Neural progenitor cell (in vitro differentiated cells): Measurements from ENCODE around the gene DYNLT1. TPM values are rescaled to one million over a fixed set of nuclear protein-coding genes. Genes with fewer than 3 reads are reported as not detected.

Experiments
- DNase-seq: peaks from one replicate; pipeline ENCODE4 v3.0.0-alpha.2; 2016; ENCODE audit warnings: low spot score
- H2AFZ ChIP-seq: fragments of 200-600 bp; sonication (generic); replicated peaks from 2 replicates; pipeline ENCODE4 v1.6.1; 2016; ENCODE audit warnings: antibody characterized with exemption
- H3F3A ChIP-seq: fragments of 200-600 bp; sonication (generic); 2 replicates; pipeline ENCODE4 v1.6.1; 2016; ENCODE audit warnings: antibody characterized with exemption, low read depth
- H3K27ac ChIP-seq: fragments of 200-600 bp; sonication (generic); 2 replicates; pipeline ENCODE4 v1.5.1; 2016; ENCODE audit warnings: mild to moderate bottlenecking
- H3K27me3 ChIP-seq: fragments of 200-600 bp; sonication (generic); 2 replicates; pipeline ENCODE4 v1.6.1; 2016; ENCODE audit warnings: mild to moderate bottlenecking, moderate library complexity
- H3K36me3 ChIP-seq: fragments of 200-600 bp; sonication (generic); 2 replicates; pipeline ENCODE4 v1.5.1; 2016
- H3K4me1 ChIP-seq: fragments of 200-600 bp; sonication (generic); 2 replicates; pipeline ENCODE4 v1.6.1; 2016; ENCODE audit warnings: mixed run types
- H3K4me2 ChIP-seq: fragments of 200-600 bp; sonication (generic); 2 replicates; pipeline ENCODE4 v1.6.1; 2016
- H3K4me3 ChIP-seq: fragments of 200-600 bp; sonication (generic); 2 replicates; pipeline ENCODE4 v1.5.1; 2016
- H3K79me2 ChIP-seq: fragments of 200-600 bp; sonication (generic); 2 replicates; pipeline ENCODE4 v1.6.1; 2016; ENCODE audit warnings: low read depth
- H3K9ac ChIP-seq: fragments of 200-600 bp; sonication (generic); 2 replicates; pipeline ENCODE4 v1.6.1; 2016
- H3K9me3 ChIP-seq: fragments of 200-600 bp; sonication (generic); 2 replicates; pipeline ENCODE4 v1.5.1; 2016; ENCODE audit warnings: low read depth
- H4K20me1 ChIP-seq: fragments of 200-600 bp; sonication (generic); 2 replicates; pipeline ENCODE4 v1.6.1; 2016; ENCODE audit warnings: low read depth
- H3K27ac Mint-ChIP-seq: 3 replicates; pipeline ENCODE4 v1.8.0; 2021; ENCODE audit warnings: mixed read lengths
- H3K27me3 Mint-ChIP-seq: 2 replicates; pipeline ENCODE4 v1.8.0; 2022; ENCODE audit warnings: low read depth, mild to moderate bottlenecking, inconsistent platforms, moderate library complexity, mixed read lengths; ENCODE audit not compliant: insufficient read depth
- H3K36me3 Mint-ChIP-seq: 3 replicates; pipeline ENCODE4 v1.8.0; 2021; ENCODE audit warnings: mixed read lengths
- H3K4me1 Mint-ChIP-seq: 3 replicates; pipeline ENCODE4 v1.8.0; 2021; ENCODE audit warnings: mixed read lengths
- H3K4me3 Mint-ChIP-seq: 3 replicates; pipeline ENCODE4 v1.8.0; 2021; ENCODE audit warnings: mild to moderate bottlenecking, moderate library complexity, mixed read lengths
- H3K9me3 Mint-ChIP-seq: 3 replicates; pipeline ENCODE4 v1.8.0; 2020; ENCODE audit warnings: mixed read lengths
- EZH2 ChIP-seq: fragments of 200-600 bp; sonication (generic); IDR thresholded peaks from 2 replicates; pipeline ENCODE4 v1.6.1; 2017; ENCODE audit warnings: antibody characterized with exemption, mild to moderate bottlenecking, moderate library complexity
- EZH2phosphoT487 ChIP-seq: fragments of 200-600 bp; sonication (generic); IDR thresholded peaks from 2 replicates; pipeline ENCODE4 v1.6.1; 2017; ENCODE audit warnings: antibody characterized with exemption
- total RNA-seq: library from RNA; depleted of rRNA; stranded (reverse); fragments of >200 nt; gene quantifications from 2 replicates; pipeline ENCODE4 v1.2.3, GENCODE V29; 2015; ENCODE audit warnings: low replicate concordance
- TF ChIP-seq, protein P1 (sequence below): fragments of 200-600 bp; sonication (generic); IDR thresholded peaks from 2 replicates; pipeline ENCODE4 v1.5.1; 2017; ENCODE audit warnings: antibody characterized with exemption, mild to moderate bottlenecking

Gene DYNLT1
- total RNA-seq, 1 donor from 2014 or later, result 82.8 TPM

DNA sequence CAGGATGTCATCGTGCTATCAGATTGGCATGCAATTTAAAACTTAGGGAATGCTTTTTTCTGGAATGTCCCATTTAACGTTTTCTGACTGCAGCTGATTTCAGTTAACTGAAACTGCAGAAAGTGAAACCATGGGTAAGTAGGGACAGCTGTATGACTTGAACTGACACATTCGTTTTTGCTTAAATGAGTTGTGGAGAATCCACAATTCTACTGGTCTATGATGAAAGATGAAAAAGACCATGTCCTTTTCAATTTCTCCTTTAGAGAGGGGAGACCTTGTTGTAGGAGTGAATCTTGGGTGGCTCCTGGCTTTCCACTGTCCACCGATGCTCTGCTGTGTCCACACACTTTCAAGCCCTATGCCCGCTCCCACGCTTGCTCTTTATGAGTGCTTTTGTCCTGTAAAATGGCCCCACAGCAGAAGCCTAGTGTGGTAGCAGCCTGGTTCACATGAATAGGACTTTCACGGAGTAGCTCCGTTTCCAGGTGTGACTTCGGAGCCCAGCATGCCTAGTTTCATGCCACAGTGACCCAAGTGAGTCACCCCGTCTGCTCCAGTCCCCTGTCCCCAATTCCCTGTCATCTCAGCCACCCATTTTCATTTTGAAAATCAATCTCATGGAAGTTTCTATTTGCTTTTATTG lies 21.9 kb downstream of the DYNLT1 start:
- no peak for DNase-seq
- Mint-ChIP-seq H3K27ac (no peak overlapping the region), H3K4me3 (no peak overlapping the region), H3K27me3 (peaks cover 6% of the 10 kb centered on the region), H3K36me3 (peaks cover 41% of the 10 kb centered on the region), H3K4me1 (peaks cover 4% of the 10 kb centered on the region), H3K9me3 (peaks cover 4% of the 10 kb centered on the region)
- H3K27me3 ChIP-seq, result no peaks in the 10 kb centered on the region
- no peak overlapping the region for H2AFZ ChIP-seq
- no peaks in the 10 kb centered on the region for H3K9me3 ChIP-seq
- H3K9ac ChIP-seq, result no peak overlapping the region
- H3K4me1 ChIP-seq, result no peaks in the 10 kb centered on the region
- H3K36me3 ChIP-seq, result no peaks in the 10 kb centered on the region
- H3F3A ChIP-seq, result no peaks in the 10 kb centered on the region
- H3K79me2 ChIP-seq, result no peaks in the 10 kb centered on the region
- no peaks in the 10 kb centered on the region for H4K20me1 ChIP-seq
- H3K27ac ChIP-seq, result no peak overlapping the region
- H3K4me3 ChIP-seq, result no peak overlapping the region
- TF ChIP-seq, protein P1, sequence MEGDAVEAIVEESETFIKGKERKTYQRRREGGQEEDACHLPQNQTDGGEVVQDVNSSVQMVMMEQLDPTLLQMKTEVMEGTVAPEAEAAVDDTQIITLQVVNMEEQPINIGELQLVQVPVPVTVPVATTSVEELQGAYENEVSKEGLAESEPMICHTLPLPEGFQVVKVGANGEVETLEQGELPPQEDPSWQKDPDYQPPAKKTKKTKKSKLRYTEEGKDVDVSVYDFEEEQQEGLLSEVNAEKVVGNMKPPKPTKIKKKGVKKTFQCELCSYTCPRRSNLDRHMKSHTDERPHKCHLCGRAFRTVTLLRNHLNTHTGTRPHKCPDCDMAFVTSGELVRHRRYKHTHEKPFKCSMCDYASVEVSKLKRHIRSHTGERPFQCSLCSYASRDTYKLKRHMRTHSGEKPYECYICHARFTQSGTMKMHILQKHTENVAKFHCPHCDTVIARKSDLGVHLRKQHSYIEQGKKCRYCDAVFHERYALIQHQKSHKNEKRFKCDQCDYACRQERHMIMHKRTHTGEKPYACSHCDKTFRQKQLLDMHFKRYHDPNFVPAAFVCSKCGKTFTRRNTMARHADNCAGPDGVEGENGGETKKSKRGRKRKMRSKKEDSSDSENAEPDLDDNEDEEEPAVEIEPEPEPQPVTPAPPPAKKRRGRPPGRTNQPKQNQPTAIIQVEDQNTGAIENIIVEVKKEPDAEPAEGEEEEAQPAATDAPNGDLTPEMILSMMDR, result no peak
- TF ChIP-seq EZH2 (no peak), EZH2phosphoT487 (no peak)
- H3K4me2 ChIP-seq, result no peak overlapping the region

DNA sequence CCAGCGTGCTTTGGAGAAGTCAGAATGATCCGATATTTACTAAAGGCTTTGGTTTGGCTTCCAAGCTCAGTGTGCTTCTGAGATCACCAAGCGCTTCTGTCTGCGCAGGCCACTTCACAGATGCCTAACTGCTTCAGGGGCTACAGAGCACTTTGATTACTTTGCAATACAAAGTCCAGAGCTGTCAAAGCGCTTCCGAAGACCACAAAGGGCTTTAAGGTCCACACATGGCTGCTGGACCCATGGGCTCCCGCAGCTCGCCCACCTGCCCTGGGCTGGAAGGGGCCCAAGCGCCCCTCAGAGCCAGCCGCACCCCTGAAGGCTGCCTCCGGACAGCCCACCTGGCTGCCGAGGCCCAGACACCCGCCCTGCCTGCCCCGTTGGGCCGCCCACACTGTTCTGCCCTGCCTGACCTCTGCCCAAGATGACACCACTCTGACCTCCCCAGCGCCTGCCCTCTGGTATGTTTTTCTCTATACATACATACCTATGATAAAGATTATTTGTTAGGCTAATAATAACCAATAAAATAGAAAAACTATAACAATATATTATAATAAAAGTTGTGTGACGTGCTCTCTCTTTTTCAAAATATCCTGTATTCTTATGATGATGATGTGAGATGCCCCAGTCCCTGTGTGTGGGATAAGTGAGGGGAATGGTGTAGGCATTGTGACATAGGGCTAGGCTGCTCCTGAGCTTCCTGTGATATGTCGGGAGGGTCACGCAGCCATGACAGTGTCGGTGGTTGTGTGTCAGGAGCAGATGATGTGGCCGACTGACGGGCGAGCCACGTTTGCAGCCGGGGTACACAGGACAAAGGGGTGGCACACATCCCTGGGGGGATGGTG lies 22.6 kb downstream of the DYNLT1 start:
- Histone ChIP-seq H3K79me2 (no peaks in the 10 kb centered on the region), H3K4me3 (no peak overlapping the region), H3K9me3 (no peaks in the 10 kb centered on the region), H3K9ac (no peak overlapping the region), H3K27ac (no peak overlapping the region), H3K4me1 (no peaks in the 10 kb centered on the region), H4K20me1 (no peaks in the 10 kb centered on the region), H3K27me3 (no peaks in the 10 kb centered on the region), H3K36me3 (no peaks in the 10 kb centered on the region), H3F3A (no peaks in the 10 kb centered on the region), H3K4me2 (no peak overlapping the region), H2AFZ (no peak overlapping the region)
- H3K27me3 Mint-ChIP-seq, result peaks cover 6% of the 10 kb centered on the region
- no peak overlapping the region for H3K27ac Mint-ChIP-seq
- H3K9me3 Mint-ChIP-seq, result peaks cover 7% of the 10 kb centered on the region
- H3K4me3 Mint-ChIP-seq, result no peak overlapping the region
- TF ChIP-seq EZH2phosphoT487, result no peak
- TF ChIP-seq EZH2, result no peak
- TF ChIP-seq, protein P1, result no peak
- peaks cover 43% of the 10 kb centered on the region for H3K36me3 Mint-ChIP-seq
- DNase-seq, result no peak
- no peaks in the 10 kb centered on the region for H3K4me1 Mint-ChIP-seq

DNA sequence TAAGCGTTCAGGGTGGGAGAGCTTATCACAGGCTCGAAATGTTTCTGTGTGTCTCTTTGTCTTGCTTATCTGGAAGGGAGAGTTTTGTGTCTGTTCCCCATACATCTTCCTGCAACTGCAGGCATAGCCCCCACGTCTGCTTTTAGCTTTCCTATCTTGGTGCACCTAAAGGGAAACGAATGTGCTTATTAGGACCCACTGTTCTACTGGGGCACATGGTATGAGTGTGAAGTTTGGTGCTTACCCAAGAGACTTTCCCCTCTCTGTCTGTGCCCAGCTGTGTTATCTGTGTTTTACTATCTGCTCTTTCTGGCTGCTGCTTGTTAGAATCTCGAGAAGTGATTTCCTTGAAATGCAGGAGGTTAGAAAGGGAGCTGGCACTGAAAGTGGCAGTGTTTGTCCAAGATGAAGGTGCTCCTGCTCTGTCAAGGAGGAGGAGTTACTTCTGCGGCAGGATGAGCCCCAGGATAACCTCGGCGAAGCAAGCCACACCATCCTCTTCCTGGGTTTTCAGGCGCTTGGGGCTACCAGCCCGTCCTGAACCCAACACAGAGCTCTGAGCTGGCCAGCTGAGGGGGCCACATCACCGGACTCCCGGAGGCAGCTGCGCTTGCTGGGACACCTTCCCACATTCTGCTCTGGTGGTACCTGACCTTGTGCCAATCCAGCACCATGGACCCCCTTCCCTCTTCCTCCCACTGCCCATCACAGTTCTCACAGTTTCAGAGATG lies 23.4 kb downstream of the DYNLT1 start:
- no peak overlapping the region for H2AFZ ChIP-seq
- peaks cover 11% of the 10 kb centered on the region for H3K9me3 Mint-ChIP-seq
- H3F3A ChIP-seq, result no peaks in the 10 kb centered on the region
- no peaks in the 10 kb centered on the region for H3K9me3 ChIP-seq
- H3K27me3 Mint-ChIP-seq, result peaks cover 6% of the 10 kb centered on the region
- H3K27ac ChIP-seq, result no peak overlapping the region
- no peak overlapping the region for H3K27ac Mint-ChIP-seq
- no peak overlapping the region for H3K9ac ChIP-seq
- H4K20me1 ChIP-seq, result no peaks in the 10 kb centered on the region
- no peak overlapping the region for H3K4me2 ChIP-seq
- no peak for TF ChIP-seq EZH2
- no peak for TF ChIP-seq EZH2phosphoT487
- TF ChIP-seq, protein P1, result no peak
- H3K79me2 ChIP-seq, result no peaks in the 10 kb centered on the region
- no peaks in the 10 kb centered on the region for H3K27me3 ChIP-seq
- peaks cover 47% of the 10 kb centered on the region for H3K36me3 Mint-ChIP-seq
- H3K4me3 ChIP-seq, result no peak overlapping the region
- DNase-seq, result no peak
- H3K36me3 ChIP-seq, result no peaks in the 10 kb centered on the region
- H3K4me1 ChIP-seq, result no peaks in the 10 kb centered on the region
- no peak overlapping the region for H3K4me3 Mint-ChIP-seq
- no peaks in the 10 kb centered on the region for H3K4me1 Mint-ChIP-seq
